Adrenal gland (tissue), 12 donors: Measurements from ENCODE around the gene GALNTL6. TPM values are rescaled to one million over a fixed set of nuclear protein-coding genes. Genes with fewer than 3 reads are reported as not detected.

Experiments used
- DNase-seq, 7 donors: peaks; one replicate each; pipeline ENCODE4 v3.0.0-alpha.2; 2019 to 2020
- H3K27ac ChIP-seq, 5 donors: fragments of 200-600 bp; sonication (generic) in 4 of 5; 1 replicate in 3 of 5; 2 replicates in 2 of 5; pipeline versions ENCODE4 v1.5.1 to v1.8.0; 2016 to 2020; ENCODE audit warnings: mild to moderate bottlenecking in 1 of 5
- H3K27me3 ChIP-seq: fragments of 200-600 bp; 2 replicates; pipeline ENCODE4 v1.8.0; 2021
- H3K36me3 ChIP-seq, 2 donors: fragments of 200-600 bp; replicated peaks in 1 of 2; 1 replicate in 1 of 2; 2 replicates in 1 of 2; pipeline versions ENCODE4 v1.5.1 to v1.8.0; 2018 to 2022
- H3K4me1 ChIP-seq, 2 donors: fragments of 200-600 bp; replicated peaks in 1 of 2; 1 replicate in 1 of 2; 2 replicates in 1 of 2; pipeline versions ENCODE4 v1.5.1 to v1.8.0; 2018 to 2021
- H3K4me3 ChIP-seq, 4 donors: fragments of 200-600 bp; sonication (generic) in 3 of 4; one replicate each; pipeline ENCODE4 v1.5.1; 2016 to 2018
- H3K9me3 ChIP-seq, 3 donors: fragments of 200-600 bp; sonication (generic) in 1 of 3; replicated peaks in 1 of 3; 1 replicate in 2 of 3; 2 replicates in 1 of 3; pipeline versions ENCODE4 v1.5.1 to v1.8.0; 2016 to 2021
- CTCF ChIP-seq, 6 experiments: fragments of 450-650 bp in 4 of 6; fragments of 200-600 bp in 2 of 6; sonication (generic) in 1 of 6; IDR thresholded peaks; 1 replicate in 5 of 6; 2 replicates in 1 of 6; pipeline versions ENCODE4 v1.5.1 to v1.8.0; 2016 to 2021; ENCODE audit warnings: antibody characterized with exemption in 6 of 6, mild to moderate bottlenecking in 2 of 6, moderate library complexity in 1 of 6
- POLR2A ChIP-seq, 2 donors: fragments of 450-650 bp; IDR thresholded peaks; one replicate each; pipeline ENCODE4 v1.6.1; 2017; ENCODE audit warnings: antibody characterized with exemption in 2 of 2, mild to moderate bottlenecking in 2 of 2, moderate library complexity in 1 of 2
- WGBS, 4 donors: extraction: QIAGEN DNeasy Blood & Tissue Kit in 2 of 4; methylation state at CpG; one replicate each; pipeline versions ENCODE4 v1.1.5 to v1.1.7; 2013 to 2017; 5-methylcytosine and 5-hydroxymethylcytosine counted together
- intact Hi-C, 2 donors: fragments of 100-400 bp; cut with DNase I; formaldehyde crosslinking; loops; one replicate each; pipeline versions ENCODE4 v1.14.1 to v1.15.0; 2022 to 2023
- polyA plus RNA-seq, 3 donors: library from polyadenylated mRNA; stranded (reverse); fragments of 200-250 nt in 2 of 3; fragments of 350-450 nt in 1 of 3; fragmentation: Illumina TruSeq in 1 of 3; extraction: RNeasy Lipid Tissue Mini Kit (QIAGEN cat#74804) in 1 of 3; gene quantifications; one replicate each; pipeline ENCODE4 v1.2.3, GENCODE V29; 2013 to 2014
- total RNA-seq, 9 donors: library from RNA; depleted of rRNA in 4 of 9; stranded (reverse); fragments of >200 nt in 4 of 9; fragments of 120-200 nt in 1 of 9; fragmentation: NEBNext Ultra II Directional in 1 of 9; extraction: Animal tissue kit (Norgen Biotek cat#: 25700) in 1 of 9; gene quantifications; one replicate each; pipeline versions ENCODE4 v1.1.0 to v1.2.4, GENCODE V29; 2013 to 2023
- donor health status: healthy with polysubstance abuse.
- donor health status: Bipolar disorder and iron deficiency.
- donor health status: DM: yes; HTN: yes; CAD: no.
- donor health status: DM: no; HTN: no; CAD: no.
- donor health status: DM: no; HTN: no; CAD: no.
- donor health status: DM: yes; HTN: yes; CAD: no.

GALNTL6 gene
- total and polyA plus RNA-seq, 12 donors, result 0.10 to 0.96 (median 0.42) TPM; not detected in 1

GRCh38 chr4:173037242-173037641 is 1224.0 kb downstream of the GALNTL6 start:
- intact Hi-C loops, result no loop called here
- Histone ChIP-seq H3K27me3 (no peaks in the 10 kb centered on the region), H3K9me3 (no peaks in the 10 kb centered on the region), H3K36me3 (no peaks in the 10 kb centered on the region), H3K27ac (no peak overlapping the region), H3K4me1 (peaks cover 8% of the 10 kb centered on the region in 2 donors), H3K4me3 (no peak overlapping the region)
- 86 to 93% (median 90%) methylated on average over 1 of the region's 1 CpG for whole genome bisulfite sequencing, 4 donors
- DNase-seq, result no peak
- TF ChIP-seq POLR2A (IDR thresholded peaks at IDR 0.05) (no peak), CTCF (IDR thresholded peaks at IDR 0.05) (no peak)

GRCh38 chr4:173038192-173038896 is 1225.1 kb downstream of the GALNTL6 start:
- DNase-seq, result no peak
- H3K27ac ChIP-seq, result no peak overlapping the region
- H3K4me1 ChIP-seq, result peaks cover 8% of the 10 kb centered on the region in 2 donors
- no peaks in the 10 kb centered on the region for H3K27me3 ChIP-seq
- 78 to 83% (median 82%) methylated on average over 6 of the region's 6 CpGs for WGBS, 4 donors
- H3K9me3 ChIP-seq, result no peaks in the 10 kb centered on the region
- no peak overlapping the region for H3K4me3 ChIP-seq
- no peaks in the 10 kb centered on the region for H3K36me3 ChIP-seq
- TF ChIP-seq POLR2A (IDR thresholded peaks at IDR 0.05), result no peak
- TF ChIP-seq CTCF (IDR thresholded peaks at IDR 0.05), result no peak
- intact Hi-C loops, result no loop called here

- DNase-seq, result peak in 4 of 7 donors; percentile 9 to 31 (median 18)
These were observed 1226.7 kb downstream of the GALNTL6 start for GRCh38 chr4:173039617-173040577.

More at GRCh38 chr4:173039617-173040577, 1226.7 kb downstream of the GALNTL6 start:
- H3K9me3 ChIP-seq, result no peaks in the 10 kb centered on the region
- WGBS, 4 donors, result 15 to 26% (median 23%) methylated on average over 5 of the region's 5 CpGs
- no peaks in the 10 kb centered on the region for H3K36me3 ChIP-seq
- no peak overlapping the region for H3K4me3 ChIP-seq
- no peak overlapping the region for H3K27ac ChIP-seq
- H3K27me3 ChIP-seq, result no peaks in the 10 kb centered on the region
- H3K4me1 ChIP-seq, result peaks cover 8% of the 10 kb centered on the region in 2 donors
- intact Hi-C loops, result no loop called here
- TF ChIP-seq CTCF (IDR thresholded peaks at IDR 0.05), result no peak
- TF ChIP-seq POLR2A (IDR thresholded peaks at IDR 0.05), result no peak
